ENCODE results near the gene MPDZ.

DNA sequence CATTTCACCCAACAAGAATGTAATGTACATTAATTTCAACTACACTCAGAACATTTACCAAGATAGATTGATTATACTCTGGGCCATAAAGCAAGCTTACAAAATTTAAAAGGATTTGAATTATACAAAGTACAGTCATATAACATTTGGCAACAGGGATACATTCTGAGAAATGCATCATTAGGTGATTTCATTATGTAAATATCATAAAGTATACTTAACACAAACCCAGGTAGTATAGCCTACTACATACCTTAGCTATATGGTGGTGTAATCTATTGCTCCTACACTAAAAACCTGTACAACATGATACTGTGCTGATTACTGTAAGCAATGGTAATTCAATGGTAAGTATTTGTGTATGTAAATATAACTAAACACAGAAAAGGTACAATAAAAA is 202.9 kb downstream of the MPDZ start:
- TF ChIP-seq, protein P1, sequence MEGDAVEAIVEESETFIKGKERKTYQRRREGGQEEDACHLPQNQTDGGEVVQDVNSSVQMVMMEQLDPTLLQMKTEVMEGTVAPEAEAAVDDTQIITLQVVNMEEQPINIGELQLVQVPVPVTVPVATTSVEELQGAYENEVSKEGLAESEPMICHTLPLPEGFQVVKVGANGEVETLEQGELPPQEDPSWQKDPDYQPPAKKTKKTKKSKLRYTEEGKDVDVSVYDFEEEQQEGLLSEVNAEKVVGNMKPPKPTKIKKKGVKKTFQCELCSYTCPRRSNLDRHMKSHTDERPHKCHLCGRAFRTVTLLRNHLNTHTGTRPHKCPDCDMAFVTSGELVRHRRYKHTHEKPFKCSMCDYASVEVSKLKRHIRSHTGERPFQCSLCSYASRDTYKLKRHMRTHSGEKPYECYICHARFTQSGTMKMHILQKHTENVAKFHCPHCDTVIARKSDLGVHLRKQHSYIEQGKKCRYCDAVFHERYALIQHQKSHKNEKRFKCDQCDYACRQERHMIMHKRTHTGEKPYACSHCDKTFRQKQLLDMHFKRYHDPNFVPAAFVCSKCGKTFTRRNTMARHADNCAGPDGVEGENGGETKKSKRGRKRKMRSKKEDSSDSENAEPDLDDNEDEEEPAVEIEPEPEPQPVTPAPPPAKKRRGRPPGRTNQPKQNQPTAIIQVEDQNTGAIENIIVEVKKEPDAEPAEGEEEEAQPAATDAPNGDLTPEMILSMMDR (IDR thresholded peaks at IDR 0.05) = no peak
- TF ChIP-seq, protein P2, sequence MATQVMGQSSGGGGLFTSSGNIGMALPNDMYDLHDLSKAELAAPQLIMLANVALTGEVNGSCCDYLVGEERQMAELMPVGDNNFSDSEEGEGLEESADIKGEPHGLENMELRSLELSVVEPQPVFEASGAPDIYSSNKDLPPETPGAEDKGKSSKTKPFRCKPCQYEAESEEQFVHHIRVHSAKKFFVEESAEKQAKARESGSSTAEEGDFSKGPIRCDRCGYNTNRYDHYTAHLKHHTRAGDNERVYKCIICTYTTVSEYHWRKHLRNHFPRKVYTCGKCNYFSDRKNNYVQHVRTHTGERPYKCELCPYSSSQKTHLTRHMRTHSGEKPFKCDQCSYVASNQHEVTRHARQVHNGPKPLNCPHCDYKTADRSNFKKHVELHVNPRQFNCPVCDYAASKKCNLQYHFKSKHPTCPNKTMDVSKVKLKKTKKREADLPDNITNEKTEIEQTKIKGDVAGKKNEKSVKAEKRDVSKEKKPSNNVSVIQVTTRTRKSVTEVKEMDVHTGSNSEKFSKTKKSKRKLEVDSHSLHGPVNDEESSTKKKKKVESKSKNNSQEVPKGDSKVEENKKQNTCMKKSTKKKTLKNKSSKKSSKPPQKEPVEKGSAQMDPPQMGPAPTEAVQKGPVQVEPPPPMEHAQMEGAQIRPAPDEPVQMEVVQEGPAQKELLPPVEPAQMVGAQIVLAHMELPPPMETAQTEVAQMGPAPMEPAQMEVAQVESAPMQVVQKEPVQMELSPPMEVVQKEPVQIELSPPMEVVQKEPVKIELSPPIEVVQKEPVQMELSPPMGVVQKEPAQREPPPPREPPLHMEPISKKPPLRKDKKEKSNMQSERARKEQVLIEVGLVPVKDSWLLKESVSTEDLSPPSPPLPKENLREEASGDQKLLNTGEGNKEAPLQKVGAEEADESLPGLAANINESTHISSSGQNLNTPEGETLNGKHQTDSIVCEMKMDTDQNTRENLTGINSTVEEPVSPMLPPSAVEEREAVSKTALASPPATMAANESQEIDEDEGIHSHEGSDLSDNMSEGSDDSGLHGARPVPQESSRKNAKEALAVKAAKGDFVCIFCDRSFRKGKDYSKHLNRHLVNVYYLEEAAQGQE (IDR thresholded peaks at IDR 0.05; ENCODE audit: insufficient read depth in 1 of 2, low read depth in 2 of 2, low read length in 1 of 2) = no peak
- no peak for TF ChIP-seq POLR2AphosphoS5 (IDR thresholded peaks at IDR 0.05; ENCODE audit: low read depth, low read length)
- no peak for TF ChIP-seq TCF7L2 (IDR thresholded peaks at IDR 0.05; ENCODE audit: low read depth, low read length)
